Fibroblast of skin of back (primary cell): ENCODE results near the gene PTPRN2.
"Not testable (repeated sequence)": the region's sequence is repeated elsewhere in the genome, so short reads cannot be mapped to it uniquely, and the experiment has no call there.

Source experiments
- DNase-seq: peaks from one replicate; pipeline ENCODE4 v3.0.0-alpha.2; 2013

Gene PTPRN2

GRCh38 chr7:157848508-157849340, 738.9 kb downstream of the PTPRN2 start:
- DNase-seq: no peak

- not testable (repeated sequence) for DNase-seq
These were observed 739.7 kb downstream of the PTPRN2 start for GRCh38 chr7:157847756-157848487.

GRCh38 chr7:157846746-157847145, 740.9 kb downstream of the PTPRN2 start:
- not testable (repeated sequence) for DNase-seq

- DNase-seq: no peak
These were observed 741.4 kb downstream of the PTPRN2 start for GRCh38 chr7:157846271-157846670.

GRCh38 chr7:157845203-157845835, 742.3 kb downstream of the PTPRN2 start:
- no peak for DNase-seq

- no peak for DNase-seq
These were observed 743.0 kb downstream of the PTPRN2 start for GRCh38 chr7:157844611-157845010.

GRCh38 chr7:157844141-157844540, 743.5 kb downstream of the PTPRN2 start:
- DNase-seq: no peak

- DNase-seq: no peak
These were observed 744.1 kb downstream of the PTPRN2 start for GRCh38 chr7:157843336-157844140.

GRCh38 chr7:157841773-157842370, 745.8 kb downstream of the PTPRN2 start:
- no peak for DNase-seq

- DNase-seq: no peak
These were observed 746.5 kb downstream of the PTPRN2 start for GRCh38 chr7:157840914-157841772.

- no peak for DNase-seq
These were observed 747.3 kb downstream of the PTPRN2 start for GRCh38 chr7:157840174-157840913.

GRCh38 chr7:157839672-157840167, 747.9 kb downstream of the PTPRN2 start:
- DNase-seq: no peak

GRCh38 chr7:157839226-157839625, 748.4 kb downstream of the PTPRN2 start:
- no peak for DNase-seq

- DNase-seq: no peak
These were observed 750.1 kb downstream of the PTPRN2 start for GRCh38 chr7:157837561-157837960.

GRCh38 chr7:157837047-157837446, 750.6 kb downstream of the PTPRN2 start:
- DNase-seq: no peak

- DNase-seq: no peak
These were observed 753.0 kb downstream of the PTPRN2 start for GRCh38 chr7:157834501-157835163.

- DNase-seq: no peak
These were observed 754.6 kb downstream of the PTPRN2 start for GRCh38 chr7:157832866-157833607.

- no peak for DNase-seq
These were observed 755.2 kb downstream of the PTPRN2 start for GRCh38 chr7:157832421-157832820.

GRCh38 chr7:157832006-157832405, 755.6 kb downstream of the PTPRN2 start:
- no peak for DNase-seq
